ENCODE data around the gene PTER. TPM values are rescaled to one million over a fixed set of nuclear protein-coding genes. Genes with fewer than 3 reads are reported as not detected.

The PTER gene
- total RNA-seq, 1 experiment from 2014 or later = 25.8 TPM

- TF ChIP-seq, protein P1, sequence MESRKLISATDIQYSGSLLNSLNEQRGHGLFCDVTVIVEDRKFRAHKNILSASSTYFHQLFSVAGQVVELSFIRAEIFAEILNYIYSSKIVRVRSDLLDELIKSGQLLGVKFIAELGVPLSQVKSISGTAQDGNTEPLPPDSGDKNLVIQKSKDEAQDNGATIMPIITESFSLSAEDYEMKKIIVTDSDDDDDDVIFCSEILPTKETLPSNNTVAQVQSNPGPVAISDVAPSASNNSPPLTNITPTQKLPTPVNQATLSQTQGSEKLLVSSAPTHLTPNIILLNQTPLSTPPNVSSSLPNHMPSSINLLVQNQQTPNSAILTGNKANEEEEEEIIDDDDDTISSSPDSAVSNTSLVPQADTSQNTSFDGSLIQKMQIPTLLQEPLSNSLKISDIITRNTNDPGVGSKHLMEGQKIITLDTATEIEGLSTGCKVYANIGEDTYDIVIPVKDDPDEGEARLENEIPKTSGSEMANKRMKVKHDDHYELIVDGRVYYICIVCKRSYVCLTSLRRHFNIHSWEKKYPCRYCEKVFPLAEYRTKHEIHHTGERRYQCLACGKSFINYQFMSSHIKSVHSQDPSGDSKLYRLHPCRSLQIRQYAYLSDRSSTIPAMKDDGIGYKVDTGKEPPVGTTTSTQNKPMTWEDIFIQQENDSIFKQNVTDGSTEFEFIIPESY (IDR thresholded peaks at IDR 0.05; ENCODE audit: extremely low read depth, insufficient replicate concordance, low read length) = no peak
- no peak for TF ChIP-seq SRF (IDR thresholded peaks at IDR 0.05; ENCODE audit: low read depth)
- no peak for TF ChIP-seq FOSL1 (IDR thresholded peaks at IDR 0.05; ENCODE audit: low read depth)
- TF ChIP-seq ZNF274 (IDR thresholded peaks at IDR 0.05; ENCODE audit: low read depth, low read length) = no peak
- TF ChIP-seq EZH2 (IDR thresholded peaks at IDR 0.05) = no peak
- no peak for TF ChIP-seq POLR2AphosphoS5 (IDR thresholded peaks at IDR 0.05; ENCODE audit: low read depth, low read length)
- TF ChIP-seq TCF7L2 (IDR thresholded peaks at IDR 0.05; ENCODE audit: borderline replicate concordance, extremely low read depth, insufficient read depth, insufficient read length) = no peak
- no peak for TF ChIP-seq JUND (IDR thresholded peaks at IDR 0.05)
- no peak for TF ChIP-seq CBX3 (IDR thresholded peaks at IDR 0.05; ENCODE audit: low read depth)
- no peak for TF ChIP-seq ZFX (IDR thresholded peaks at IDR 0.05)
- TF ChIP-seq SP1 (IDR thresholded peaks at IDR 0.05; ENCODE audit: low read depth) = no peak
Measured at GRCh38 chr10:16510843-16511242, 74.0 kb downstream of the PTER start (continued).

DNA sequence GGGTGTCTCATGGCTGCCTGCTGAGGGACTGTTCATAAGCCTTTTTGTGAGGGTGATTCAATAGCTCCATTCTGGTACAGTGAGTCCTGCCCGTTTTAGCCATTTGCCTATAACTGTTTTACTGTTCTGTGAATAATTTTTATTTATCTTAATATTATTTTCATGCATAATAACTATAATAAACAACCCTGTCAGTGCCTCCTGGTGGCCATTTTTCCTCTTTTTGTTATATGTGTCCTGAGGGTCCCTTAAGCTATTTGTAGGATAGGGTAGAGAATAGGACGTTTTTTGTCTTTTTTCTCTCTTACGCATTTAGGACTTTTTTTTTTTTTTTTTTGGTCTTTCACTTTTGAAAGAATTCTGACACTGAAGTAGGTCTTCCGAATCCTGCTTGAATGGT, 82.0 kb downstream of the PTER start:
- Histone ChIP-seq H3K4me2 (ENCODE audit: low read length) (no peak overlapping the region), H3K9me2 (ENCODE audit: insufficient read depth) (no peaks in the 10 kb centered on the region), H4K20me1 (ENCODE audit: insufficient read depth) (no peaks in the 10 kb centered on the region), H3K9ac (ENCODE audit: low read length) (no peak overlapping the region), H3K9me3 (ENCODE audit: control insufficient read depth in 1 of 2, insufficient read depth in 1 of 2, low read depth in 1 of 2, low read length in 2 of 2) (no peaks in the 10 kb centered on the region), H3K4me1 (ENCODE audit: control insufficient read depth in 1 of 2, insufficient read depth in 2 of 2, low read length in 2 of 2) (no peaks in the 10 kb centered on the region), H2AFZ (ENCODE audit: low read depth, low read length, poor library complexity, severe bottlenecking) (no peak overlapping the region), H3K36me3 (ENCODE audit: control insufficient read depth in 1 of 2, insufficient read depth in 2 of 2, low read length in 2 of 2) (no peaks in the 10 kb centered on the region), H3K27me3 (ENCODE audit: insufficient read depth, low read length) (no peaks in the 10 kb centered on the region), H3K27ac (ENCODE audit: low read depth, low read length) (no peak overlapping the region), H3K4me3 (replicated peaks in 1 of 2; ENCODE audit: low read depth in 1 of 2, low read length in 2 of 2) (no peak overlapping the region), H3K79me2 (ENCODE audit: insufficient read depth, low read length) (no peaks in the 10 kb centered on the region)
- RAD21 ChIA-PET (ENCODE audit: low non-redundant PET in 1 of 2, low total read pairs in 2 of 2, uncharacterized antibody in 2 of 2, unreplicated experiment in 2 of 2) = interaction anchor here in 1 of 2 experiments (0.7 kb wide), 1 partner anchor 21 kb away, joined by 4 read pairs; no protein-coding TSS in a partner anchor
- BruUV-seq (replicated peaks) = no TSS peak
- ATAC-seq (no peak), DNase-seq (ENCODE audit: low read depth, low spot score) (no peak)
- intact Hi-C loops (cut with micrococcal nuclease) = loop anchor here (10.0 kb wide), 1 partner anchor 484 kb away; no protein-coding TSS in a partner anchor
- TF ChIP-seq ZFX (IDR thresholded peaks at IDR 0.05) (no peak), RAD21 (IDR thresholded peaks at IDR 0.05; ENCODE audit: low read depth) (peak; percentile 24; the same call in 1 of the 2 replicates)
- TF ChIP-seq, protein P2, sequence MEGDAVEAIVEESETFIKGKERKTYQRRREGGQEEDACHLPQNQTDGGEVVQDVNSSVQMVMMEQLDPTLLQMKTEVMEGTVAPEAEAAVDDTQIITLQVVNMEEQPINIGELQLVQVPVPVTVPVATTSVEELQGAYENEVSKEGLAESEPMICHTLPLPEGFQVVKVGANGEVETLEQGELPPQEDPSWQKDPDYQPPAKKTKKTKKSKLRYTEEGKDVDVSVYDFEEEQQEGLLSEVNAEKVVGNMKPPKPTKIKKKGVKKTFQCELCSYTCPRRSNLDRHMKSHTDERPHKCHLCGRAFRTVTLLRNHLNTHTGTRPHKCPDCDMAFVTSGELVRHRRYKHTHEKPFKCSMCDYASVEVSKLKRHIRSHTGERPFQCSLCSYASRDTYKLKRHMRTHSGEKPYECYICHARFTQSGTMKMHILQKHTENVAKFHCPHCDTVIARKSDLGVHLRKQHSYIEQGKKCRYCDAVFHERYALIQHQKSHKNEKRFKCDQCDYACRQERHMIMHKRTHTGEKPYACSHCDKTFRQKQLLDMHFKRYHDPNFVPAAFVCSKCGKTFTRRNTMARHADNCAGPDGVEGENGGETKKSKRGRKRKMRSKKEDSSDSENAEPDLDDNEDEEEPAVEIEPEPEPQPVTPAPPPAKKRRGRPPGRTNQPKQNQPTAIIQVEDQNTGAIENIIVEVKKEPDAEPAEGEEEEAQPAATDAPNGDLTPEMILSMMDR (IDR thresholded peaks at IDR 0.05 in 2 of 3, conservative IDR thresholded peaks at IDR 0.05 in 1 of 3; ENCODE audit: borderline replicate concordance in 1 of 3, insufficient read depth in 1 of 3, low read depth in 2 of 3, low read length in 2 of 3) = peak in 1 of 3 experiments; percentile 29; a peak in 2 of 6 replicates
- CTCF ChIA-PET = interaction anchor here (1.0 to 2.2 kb wide), 4 partner anchors 403 to 638 kb away, joined by 3 to 10 read pairs (median 4); no protein-coding TSS in a partner anchor
- POLR2A ChIA-PET = no interaction called here

Measured in HCT116 (cell line).